ENCODE results near the gene DCHS2. TPM values are rescaled to one million over a fixed set of nuclear protein-coding genes. Genes with fewer than 3 reads are reported as not detected.

DCHS2 gene
- total RNA-seq, 8 experiments from 2014 or later: 0.31 to 43.4 (median 12.9) TPM

GRCh38 chr4:154485127-154485773 lies 6.3 kb downstream of the DCHS2 start:
- H3K4me1 ChIP-seq (replicated peaks in 1 of 2): peaks cover 14 to 15% of the 10 kb centered on the region in 2 donors
- H3K27ac ChIP-seq: no peak overlapping the region
- no peak for ATAC-seq (replicated peaks in 6 of 8)
- H3K4me3 ChIP-seq: no peak overlapping the region
- in situ Hi-C loops (cut with MboI; ENCODE audit: low pct_unique_long_range_greater_than_20kb in 2 of 9, low sequenced_read_pairs in 9 of 9, unreplicated experiment in 9 of 9): no loop called here
- 0 to 96% (median 59%) methylated on average over 1 to 4 of the region's 4 CpGs for WGBS, 10 experiments

GRCh38 chr4:154478547-154478946 lies 13.1 kb downstream of the DCHS2 start:
- H3K4me1 ChIP-seq (replicated peaks in 1 of 2): peaks cover 3 to 9% of the 10 kb centered on the region in 2 donors
- ATAC-seq (replicated peaks in 6 of 8): no peak
- H3K4me3 ChIP-seq: no peak overlapping the region
- H3K27ac ChIP-seq: no peak overlapping the region
- 40 to 100% (median 87%) methylated on average over 1 to 4 of the region's 4 CpGs for WGBS, 10 experiments
- in situ Hi-C loops (cut with MboI; ENCODE audit: low pct_unique_long_range_greater_than_20kb in 2 of 9, low sequenced_read_pairs in 9 of 9, unreplicated experiment in 9 of 9): no loop called here

- no peak overlapping the region for H3K4me3 ChIP-seq
- WGBS, 10 experiments: 39 to 100% (median 83%) methylated on average over 1 to 2 of the region's 2 CpGs; no CpG with 5 or more reads in 3 of the 10 experiments
- in situ Hi-C loops (cut with MboI; ENCODE audit: low pct_unique_long_range_greater_than_20kb in 2 of 9, low sequenced_read_pairs in 9 of 9, unreplicated experiment in 9 of 9): no loop called here
- H3K27ac ChIP-seq: no peak overlapping the region
- ATAC-seq (replicated peaks in 6 of 8): no peak
- H3K4me1 ChIP-seq (replicated peaks in 1 of 2): peaks cover 3 to 9% of the 10 kb centered on the region in 2 donors
Observed at GRCh38 chr4:154478128-154478527, 13.5 kb downstream of the DCHS2 start.

- no peak overlapping the region for H3K27ac ChIP-seq
- in situ Hi-C loops (cut with MboI; ENCODE audit: low pct_unique_long_range_greater_than_20kb in 2 of 9, low sequenced_read_pairs in 9 of 9, unreplicated experiment in 9 of 9): no loop called here
- no peak for ATAC-seq (replicated peaks in 6 of 8)
- no peak overlapping the region for H3K4me3 ChIP-seq
- 11 to 80% (median 47%) methylated on average over 1 of the region's 1 CpG; no CpG with 5 or more reads in 2 of the 10 experiments for WGBS, 10 experiments
- H3K4me1 ChIP-seq (replicated peaks in 1 of 2): peaks cover 7 to 19% of the 10 kb centered on the region in 2 donors
Observed at GRCh38 chr4:154476232-154476631, 15.4 kb downstream of the DCHS2 start.

GRCh38 chr4:154475820-154476219 lies 15.8 kb downstream of the DCHS2 start:
- WGBS, 10 experiments: 0 to 100% (median 75%) methylated on average over 1 of the region's 1 CpG; no CpG with 5 or more reads in 1 of the 10 experiments
- Histone ChIP-seq H3K27ac (no peak overlapping the region), H3K4me1 (replicated peaks in 1 of 2) (peaks cover 11 to 24% of the 10 kb centered on the region in 2 donors), H3K4me3 (no peak overlapping the region)
- in situ Hi-C loops (cut with MboI; ENCODE audit: low pct_unique_long_range_greater_than_20kb in 2 of 9, low sequenced_read_pairs in 9 of 9, unreplicated experiment in 9 of 9): no loop called here
- ATAC-seq (replicated peaks in 6 of 8): no peak

- ATAC-seq (replicated peaks in 6 of 8): no peak
- in situ Hi-C loops (cut with MboI; ENCODE audit: low pct_unique_long_range_greater_than_20kb in 2 of 9, low sequenced_read_pairs in 9 of 9, unreplicated experiment in 9 of 9): no loop called here
- H3K27ac ChIP-seq: no peak overlapping the region
- H3K4me3 ChIP-seq: no peak overlapping the region
- 0 to 100% (median 72%) methylated on average over 1 to 6 of the region's 6 CpGs for WGBS, 10 experiments
- peaks cover 9 to 18% of the 10 kb centered on the region in 2 donors for H3K4me1 ChIP-seq (replicated peaks in 1 of 2)
Observed at GRCh38 chr4:154473497-154473896, 18.1 kb downstream of the DCHS2 start.

GRCh38 chr4:154472858-154473257 lies 18.7 kb downstream of the DCHS2 start:
- in situ Hi-C loops (cut with MboI; ENCODE audit: low pct_unique_long_range_greater_than_20kb in 2 of 9, low sequenced_read_pairs in 9 of 9, unreplicated experiment in 9 of 9): no loop called here
- Histone ChIP-seq H3K27ac (no peak overlapping the region), H3K4me1 (replicated peaks in 1 of 2) (peaks cover 9 to 18% of the 10 kb centered on the region in 2 donors), H3K4me3 (no peak overlapping the region)
- ATAC-seq (replicated peaks in 6 of 8): peak in 1 of 8 experiments; percentile 56
- WGBS, 10 experiments: 14 to 80% (median 80%) methylated on average over 1 of the region's 1 CpG; no CpG with 5 or more reads in 7 of the 10 experiments

- Histone ChIP-seq H3K4me3 (no peak overlapping the region), H3K4me1 (replicated peaks in 1 of 2) (peaks cover 9 to 18% of the 10 kb centered on the region in 2 donors), H3K27ac (peak overlapping the region in 1 of 2 donors; percentile 7)
- 0 to 65% (median 17%) methylated on average over 1 to 4 of the region's 4 CpGs; no CpG with 5 or more reads in 1 of the 10 experiments for WGBS, 10 experiments
- ATAC-seq (replicated peaks in 6 of 8): peak; percentile 41 to 90 (median 66)
- in situ Hi-C loops (cut with MboI; ENCODE audit: low pct_unique_long_range_greater_than_20kb in 2 of 9, low sequenced_read_pairs in 9 of 9, unreplicated experiment in 9 of 9): no loop called here
Observed at GRCh38 chr4:154471526-154472331, 19.9 kb downstream of the DCHS2 start.

GRCh38 chr4:154471032-154471431 lies 20.6 kb downstream of the DCHS2 start:
- in situ Hi-C loops (cut with MboI; ENCODE audit: low pct_unique_long_range_greater_than_20kb in 2 of 9, low sequenced_read_pairs in 9 of 9, unreplicated experiment in 9 of 9): no loop called here
- peaks cover 9 to 15% of the 10 kb centered on the region in 2 donors for H3K4me1 ChIP-seq (replicated peaks in 1 of 2)
- WGBS, 10 experiments: 0 to 100% (median 50%) methylated on average over 1 to 2 of the region's 2 CpGs; no CpG with 5 or more reads in 3 of the 10 experiments
- H3K27ac ChIP-seq: peak overlapping the region in 1 of 2 donors; percentile 7
- ATAC-seq (replicated peaks in 6 of 8): no peak
- no peak overlapping the region for H3K4me3 ChIP-seq

GRCh38 chr4:154467886-154468285 lies 23.7 kb downstream of the DCHS2 start:
- H3K4me1 ChIP-seq (replicated peaks in 1 of 2): peaks cover 9 to 15% of the 10 kb centered on the region in 2 donors
- ATAC-seq (replicated peaks in 6 of 8): no peak
- WGBS, 10 experiments: 33 to 100% (median 92%) methylated on average over 1 of the region's 1 CpG; no CpG with 5 or more reads in 1 of the 10 experiments
- H3K4me3 ChIP-seq: no peak overlapping the region
- H3K27ac ChIP-seq: no peak overlapping the region
- in situ Hi-C loops (cut with MboI; ENCODE audit: low pct_unique_long_range_greater_than_20kb in 2 of 9, low sequenced_read_pairs in 9 of 9, unreplicated experiment in 9 of 9): no loop called here

GRCh38 chr4:154466336-154466735 lies 25.3 kb downstream of the DCHS2 start:
- in situ Hi-C loops (cut with MboI; ENCODE audit: low pct_unique_long_range_greater_than_20kb in 2 of 9, low sequenced_read_pairs in 9 of 9, unreplicated experiment in 9 of 9): no loop called here
- no peak for ATAC-seq (replicated peaks in 6 of 8)
- 56 to 100% (median 85%) methylated on average over 1 to 5 of the region's 5 CpGs for WGBS, 10 experiments
- H3K4me3 ChIP-seq: no peak overlapping the region
- no peak overlapping the region for H3K27ac ChIP-seq
- H3K4me1 ChIP-seq (replicated peaks in 1 of 2): peaks cover 6 to 7% of the 10 kb centered on the region in 2 donors

GRCh38 chr4:154465085-154465484 lies 26.5 kb downstream of the DCHS2 start:
- no peak for ATAC-seq (replicated peaks in 6 of 8)
- no peak overlapping the region for H3K27ac ChIP-seq
- H3K4me3 ChIP-seq: no peak overlapping the region
- WGBS, 10 experiments: 79 to 100% (median 93%) methylated on average over 1 to 4 of the region's 6 CpGs; no CpG with 5 or more reads in 4 of the 10 experiments
- in situ Hi-C loops (cut with MboI; ENCODE audit: low pct_unique_long_range_greater_than_20kb in 2 of 9, low sequenced_read_pairs in 9 of 9, unreplicated experiment in 9 of 9): no loop called here
- H3K4me1 ChIP-seq (replicated peaks in 1 of 2): no peaks in the 10 kb centered on the region

GRCh38 chr4:154464654-154465053 lies 26.9 kb downstream of the DCHS2 start:
- 17 to 100% (median 67%) methylated on average over 1 of the region's 1 CpG; no CpG with 5 or more reads in 3 of the 10 experiments for WGBS, 10 experiments
- no peak for ATAC-seq (replicated peaks in 6 of 8)
- Histone ChIP-seq H3K4me3 (no peak overlapping the region), H3K4me1 (replicated peaks in 1 of 2) (no peaks in the 10 kb centered on the region), H3K27ac (no peak overlapping the region)
- in situ Hi-C loops (cut with MboI; ENCODE audit: low pct_unique_long_range_greater_than_20kb in 2 of 9, low sequenced_read_pairs in 9 of 9, unreplicated experiment in 9 of 9): no loop called here

Data from motor neuron (in vitro differentiated cells).